NT2/D1 (cell line): ENCODE results near the gene TFDP1.

Experiments used
- DNase-seq: peaks from one replicate; pipeline ENCODE4 v3.0.0-alpha.2; 2011; ENCODE audit warnings: low read depth, low spot score
- H3K27me3 ChIP-seq: 2 replicates; pipeline ENCODE4 v1.6.0; 2011; ENCODE audit warnings: mild to moderate bottlenecking; ENCODE audit not compliant: insufficient read length, insufficient read depth
- H3K36me3 ChIP-seq: 2 replicates; pipeline ENCODE4 v1.6.1; 2011; ENCODE audit warnings: mild to moderate bottlenecking, low read length, mixed read lengths; ENCODE audit not compliant: insufficient read depth, insufficient read length
- H3K4me1 ChIP-seq: 2 replicates; pipeline ENCODE4 v1.5.1; 2011; ENCODE audit not compliant: insufficient read depth, insufficient read length
- H3K4me3 ChIP-seq: 2 replicates; pipeline ENCODE4 v1.5.1; 2011; ENCODE audit warnings: low read depth; ENCODE audit not compliant: insufficient read length
- H3K9ac ChIP-seq: 2 replicates; pipeline ENCODE4 v1.6.0; 2011; ENCODE audit warnings: low read depth; ENCODE audit not compliant: insufficient read length
- H3K9me3 ChIP-seq: 2 replicates; pipeline ENCODE4 v1.5.1; 2011; ENCODE audit warnings: mild to moderate bottlenecking, low read length; ENCODE audit not compliant: insufficient read depth
- SUZ12 ChIP-seq: IDR thresholded peaks from 2 replicates; pipeline ENCODE4 v1.6.1; 2011; ENCODE audit not compliant: insufficient read length, insufficient read depth; ENCODE audit errors: extremely low read depth
- YY1 ChIP-seq: IDR thresholded peaks from 2 replicates; pipeline ENCODE4 v1.6.1; 2011; ENCODE audit not compliant: insufficient read length, insufficient read depth
- ZNF274 ChIP-seq: IDR thresholded peaks from 2 replicates; pipeline ENCODE4 v1.6.1; 2011; ENCODE audit warnings: mild to moderate bottlenecking, low read depth, low read length

The TFDP1 gene

GRCh38 chr13:113579686-113580085 is 4.9 kb upstream of the TFDP1 start:
- Histone ChIP-seq H3K27me3 (no peaks in the 10 kb centered on the region), H3K9me3 (peaks cover 19% of the 10 kb centered on the region), H3K9ac (no peak overlapping the region), H3K4me3 (no peak overlapping the region), H3K4me1 (peaks cover 5% of the 10 kb centered on the region), H3K36me3 (no peaks in the 10 kb centered on the region)
- TF ChIP-seq SUZ12 (no peak), ZNF274 (no peak), YY1 (no peak)
- DNase-seq = no peak

DNA sequence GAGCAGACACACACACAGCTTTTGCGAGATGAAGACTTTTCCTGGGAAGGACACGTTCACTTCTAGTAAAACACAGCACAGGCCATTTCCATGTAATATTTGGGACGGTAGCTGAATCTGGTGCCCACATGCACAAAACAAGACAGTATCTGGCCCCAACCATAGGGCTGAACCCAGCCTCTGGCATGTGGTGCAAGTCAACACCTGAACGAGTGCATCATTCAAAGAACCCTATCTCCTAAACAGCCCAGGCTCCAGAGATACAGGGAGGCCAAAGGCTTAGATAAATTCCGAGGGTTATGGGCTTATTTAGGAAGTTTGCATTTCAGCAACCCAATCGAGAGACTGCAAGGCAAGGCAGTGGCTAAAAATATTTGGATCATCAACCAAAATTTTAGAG is 2.7 kb upstream of the TFDP1 start:
- H3K4me1 ChIP-seq = peaks cover 9% of the 10 kb centered on the region
- H3K9me3 ChIP-seq = peaks cover 9% of the 10 kb centered on the region; the same call in 1 of the 2 replicates
- DNase-seq = no peak
- H3K36me3 ChIP-seq = peaks cover 12% of the 10 kb centered on the region
- H3K9ac ChIP-seq = no peak overlapping the region
- no peak for TF ChIP-seq SUZ12
- no peak for TF ChIP-seq YY1
- no peak for TF ChIP-seq ZNF274
- H3K27me3 ChIP-seq = no peaks in the 10 kb centered on the region
- H3K4me3 ChIP-seq = no peak overlapping the region

GRCh38 chr13:113582841-113583631 is 1.5 kb upstream of the TFDP1 start:
- Histone ChIP-seq H3K36me3 (peaks cover 22% of the 10 kb centered on the region), H3K9me3 (no peaks in the 10 kb centered on the region), H3K9ac (no peak overlapping the region), H3K4me1 (peaks cover 13% of the 10 kb centered on the region), H3K4me3 (no peak overlapping the region), H3K27me3 (no peaks in the 10 kb centered on the region)
- TF ChIP-seq YY1 (no peak), SUZ12 (no peak), ZNF274 (no peak)
- DNase-seq = no peak

DNA sequence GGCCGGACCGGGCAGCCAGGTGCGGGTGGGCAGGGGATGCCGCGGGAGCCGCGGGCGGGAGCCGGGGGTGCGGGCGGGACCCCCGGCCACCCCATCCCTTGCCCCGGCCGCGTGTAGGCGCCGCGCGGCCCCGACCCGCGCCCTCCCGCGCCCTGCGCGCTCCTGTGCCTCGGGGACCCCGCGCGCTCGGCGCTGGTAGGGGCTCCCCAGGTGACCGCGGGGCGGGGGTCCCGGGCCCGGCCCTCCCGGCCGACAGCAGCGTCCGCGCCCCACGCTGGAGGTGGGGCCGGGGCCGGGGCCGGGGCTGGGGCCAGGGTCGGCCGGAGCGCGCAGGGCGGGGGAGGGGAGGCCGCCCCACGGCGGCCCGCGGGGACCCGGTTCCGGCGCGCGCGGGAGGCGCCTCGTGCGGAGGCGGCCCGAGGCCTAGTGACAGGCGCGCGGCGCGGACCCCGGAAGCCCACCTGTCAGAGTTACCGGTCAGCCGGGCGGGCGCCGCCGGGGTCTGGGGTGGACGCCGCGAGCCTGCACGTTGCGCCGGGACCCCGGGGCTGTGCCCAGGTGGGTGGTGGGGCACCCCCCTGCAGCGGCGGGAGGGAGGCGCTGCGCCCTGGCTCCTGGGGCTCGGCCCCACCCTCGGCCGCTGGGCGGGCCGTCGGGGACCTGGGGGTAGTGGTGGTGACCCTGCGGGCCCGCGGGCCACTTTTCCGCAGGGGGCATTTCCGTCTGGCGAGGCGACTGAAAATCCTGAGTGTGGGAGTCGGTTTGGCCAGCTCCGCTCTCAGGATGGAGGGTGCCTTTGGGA is 518 bp downstream of the TFDP1 start:
- peaks cover 42% of the 10 kb centered on the region for H3K36me3 ChIP-seq
- H3K4me3 ChIP-seq = peak overlapping the region; percentile 70
- H3K4me1 ChIP-seq = peaks cover 10% of the 10 kb centered on the region
- no peaks in the 10 kb centered on the region for H3K27me3 ChIP-seq
- no peak for TF ChIP-seq YY1
- TF ChIP-seq ZNF274 = no peak
- no peak for TF ChIP-seq SUZ12
- peak overlapping the region; percentile 67 for H3K9ac ChIP-seq
- DNase-seq = no peak
- no peaks in the 10 kb centered on the region for H3K9me3 ChIP-seq

DNA sequence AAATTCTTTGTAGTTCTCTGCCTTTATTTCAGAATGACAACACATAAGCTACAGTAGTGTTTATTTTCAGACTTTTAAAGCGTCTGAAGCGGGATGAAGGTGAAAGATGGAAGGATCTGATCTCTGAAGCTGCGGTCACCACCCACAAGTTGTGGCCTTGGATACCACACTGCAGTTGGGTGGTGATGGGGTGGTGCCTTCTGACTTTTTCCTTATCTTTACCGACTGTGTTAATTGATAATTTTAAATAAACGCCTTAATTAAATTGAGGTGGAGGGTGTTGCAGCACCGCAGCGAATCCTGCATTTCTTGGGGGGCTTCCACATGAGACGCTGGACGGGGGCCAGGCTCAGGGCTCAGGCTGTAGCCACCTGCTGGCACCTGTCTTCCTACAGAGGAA is 1.3 kb downstream of the TFDP1 start:
- Histone ChIP-seq H3K36me3 (peaks cover 45% of the 10 kb centered on the region), H3K9me3 (no peaks in the 10 kb centered on the region), H3K9ac (peak overlapping the region; percentile 67), H3K27me3 (no peaks in the 10 kb centered on the region), H3K4me1 (peaks cover 10% of the 10 kb centered on the region), H3K4me3 (peak overlapping the region; percentile 70)
- TF ChIP-seq YY1 = no peak
- TF ChIP-seq SUZ12 = no peak
- no peak for TF ChIP-seq ZNF274
- no peak for DNase-seq

DNA sequence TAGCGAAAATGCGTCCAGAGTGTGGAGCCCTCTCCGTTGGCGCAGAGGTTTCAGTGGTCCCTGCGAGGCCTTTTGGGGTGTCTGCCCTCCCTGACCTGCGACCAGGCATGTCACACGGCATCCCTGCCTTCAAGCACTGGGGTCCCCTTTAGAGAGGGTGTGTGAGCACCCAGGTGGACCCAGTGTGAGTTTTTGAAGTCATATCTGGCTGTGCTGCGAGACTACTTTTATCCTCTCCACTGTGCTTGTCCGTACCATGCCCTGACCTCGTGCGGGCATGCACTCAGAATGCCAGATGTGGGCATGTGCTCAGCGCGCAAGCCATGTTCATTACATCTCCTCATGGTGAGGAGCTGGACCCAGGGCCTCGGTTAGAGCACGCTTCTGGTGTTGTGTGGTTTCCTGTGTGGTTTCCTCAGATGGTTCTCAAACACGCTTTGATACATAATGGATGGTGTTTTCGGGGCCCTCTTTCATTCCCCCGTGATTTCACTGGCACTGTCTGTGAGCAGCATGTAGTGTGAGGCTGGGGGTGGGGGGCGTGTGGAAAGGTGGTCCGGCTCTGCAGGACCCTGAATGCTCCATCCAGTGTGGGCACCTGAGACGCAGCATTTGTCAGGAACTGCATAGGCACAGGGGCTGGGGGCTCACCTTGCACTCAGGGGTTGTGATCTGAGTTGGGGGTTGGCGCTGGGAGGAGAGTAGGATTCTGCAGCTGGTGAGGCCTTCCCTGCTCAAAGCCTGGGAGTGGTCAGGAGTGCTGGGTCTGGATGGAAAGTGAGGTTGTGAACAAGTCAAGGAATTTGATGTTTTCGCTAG is 2.3 kb downstream of the TFDP1 start:
- no peak overlapping the region for H3K4me3 ChIP-seq

More for the DNA sequence above, 2.3 kb downstream of the TFDP1 start:
- peaks cover 10% of the 10 kb centered on the region for H3K4me1 ChIP-seq
- H3K9me3 ChIP-seq = no peaks in the 10 kb centered on the region
- no peaks in the 10 kb centered on the region for H3K27me3 ChIP-seq
- H3K9ac ChIP-seq = peak overlapping the region; percentile 44
- TF ChIP-seq SUZ12 (no peak), YY1 (no peak), ZNF274 (no peak)
- no peak for DNase-seq
- H3K36me3 ChIP-seq = peaks cover 49% of the 10 kb centered on the region
